SK-N-MC (cell line): Measurements from ENCODE around the gene CELSR2.

Experiments used
- EZH2 ChIP-seq: fragments of 200-600 bp; sonication (generic); IDR thresholded peaks from one replicate; pipeline ENCODE4 v1.6.1; 2017; ENCODE audit warnings: antibody characterized with exemption
- POLR2AphosphoS5 ChIP-seq: IDR thresholded peaks from 2 replicates; pipeline ENCODE4 v1.6.1; 2012; ENCODE audit warnings: mild to moderate bottlenecking, low read depth, low read length, borderline replicate concordance

- TF ChIP-seq POLR2AphosphoS5: no peak
- TF ChIP-seq EZH2: no peak
These were observed 41.8 kb upstream of the CELSR2 start for GRCh38 chr1:109207467-109208103.
